HepG2 (cell line): ENCODE results near the gene MGAT2. TPM values are rescaled to one million over a fixed set of nuclear protein-coding genes. Genes with fewer than 3 reads are reported as not detected.

Source experiments
- AHDC1 ChIP-seq: sonication (generic); formaldehyde crosslinking; IDR thresholded peaks from 2 replicates; pipeline ENCODE4 v1.5.1; 2020; ENCODE audit warnings: mild to moderate bottlenecking, missing genetic modification reagents, borderline replicate concordance
- GLMP ChIP-seq: sonication (generic); formaldehyde crosslinking; IDR thresholded peaks from 2 replicates; pipeline ENCODE4 v1.9.0; 2021; ENCODE audit warnings: missing genetic modification reagents, mild to moderate bottlenecking, borderline replicate concordance
- JDP2 ChIP-seq: sonication (generic); formaldehyde crosslinking; IDR thresholded peaks from 2 replicates; pipeline ENCODE4 v1.8.1; 2022; ENCODE audit warnings: missing genetic modification reagents, borderline replicate concordance
- MXD1 ChIP-seq: sonication (generic); formaldehyde crosslinking; IDR thresholded peaks from 2 replicates; pipeline ENCODE4 v1.4.0; 2020; ENCODE audit warnings: mild to moderate bottlenecking, missing genetic modification reagents
- NFYC ChIP-seq: IDR thresholded peaks from 2 replicates; pipeline ENCODE4 v1.6.1; 2016; ENCODE audit warnings: missing genetic modification reagents, missing compliant biosample characterization
- NR2C2 ChIP-seq: sonication (generic); formaldehyde crosslinking; IDR thresholded peaks from 2 replicates; pipeline ENCODE4 v1.4.0; 2020; ENCODE audit warnings: missing genetic modification reagents, mild to moderate bottlenecking, moderate library complexity, borderline replicate concordance
- SIX4 ChIP-seq: sonication (generic); formaldehyde crosslinking; IDR thresholded peaks from 2 replicates; pipeline ENCODE4 v1.4.0; 2020; ENCODE audit warnings: missing genetic modification reagents
- SYNCRIP ChIP-seq: fragments of 200-400 bp; formaldehyde crosslinking; IDR thresholded peaks from 2 replicates; pipeline ENCODE4 v1.6.1; 2018; ENCODE audit warnings: mild to moderate bottlenecking, low read depth, low read length; ENCODE audit not compliant: insufficient read depth
- YY1 ChIP-seq: IDR thresholded peaks from 2 replicates; pipeline ENCODE4 v1.6.1; 2011; ENCODE audit warnings: low read length, low read depth, moderate library complexity, mild to moderate bottlenecking; ENCODE audit not compliant: insufficient read depth, insufficient replicate concordance
- ZBTB20 ChIP-seq: sonication (generic); formaldehyde crosslinking; IDR thresholded peaks from 2 replicates; pipeline ENCODE4 v1.8.1; 2023; ENCODE audit warnings: missing genetic modification reagents, low read depth, mild to moderate bottlenecking, borderline replicate concordance
- ZBTB37 ChIP-seq: sonication (generic); formaldehyde crosslinking; IDR thresholded peaks from 2 replicates; pipeline ENCODE4 v1.4.0; 2020; ENCODE audit warnings: mild to moderate bottlenecking, missing genetic modification reagents
- ZNF136 ChIP-seq: sonication (generic); formaldehyde crosslinking; IDR thresholded peaks from 2 replicates; pipeline ENCODE4 v1.8.1; 2022; ENCODE audit warnings: low read depth, mild to moderate bottlenecking, moderate library complexity, missing genetic modification reagents
- ZNF18 ChIP-seq: sonication (generic); formaldehyde crosslinking; IDR thresholded peaks from 2 replicates; pipeline ENCODE4 v1.8.0; 2022; ENCODE audit warnings: mild to moderate bottlenecking, missing genetic modification reagents; ENCODE audit not compliant: insufficient replicate concordance
- ZNF350 ChIP-seq: sonication (generic); formaldehyde crosslinking; IDR thresholded peaks from 2 replicates; pipeline ENCODE4 v1.4.0; 2020; ENCODE audit warnings: mild to moderate bottlenecking, low read depth, missing genetic modification reagents, borderline replicate concordance
- ZNF414 ChIP-seq: sonication (generic); formaldehyde crosslinking; IDR thresholded peaks from 2 replicates; pipeline ENCODE4 v1.5.0; 2020; ENCODE audit warnings: missing genetic modification reagents
- ZNF670 ChIP-seq: sonication (generic); formaldehyde crosslinking; IDR thresholded peaks from 2 replicates; pipeline ENCODE4 v1.8.0; 2022; ENCODE audit warnings: mild to moderate bottlenecking, missing genetic modification reagents, borderline replicate concordance
- polyA plus RNA-seq, 8 experiments: library from polyadenylated mRNA; depleted of rRNA in 3 of 8; stranded (reverse) in 7 of 8; unstranded in 1 of 8; fragments of >200 nt; fragmentation: Illumina TruSeq in 4 of 8; extraction: Trizol in 4 of 8; gene quantifications; 2 replicates each; pipeline versions ENCODE4 v1.2.1 to v1.2.3, GENCODE V29; 2011 to 2016; ENCODE audit warnings: low read depth in 4 of 8, missing spikeins in 1 of 8, mixed read lengths in 1 of 8; ENCODE audit not compliant: insufficient read depth in 1 of 8
- total RNA-seq, 5 experiments: library from RNA; depleted of rRNA; stranded (reverse); fragments of >200 nt; fragmentation: Illumina TruSeq; extraction: Trizol; gene quantifications; 2 replicates each; pipeline ENCODE4 v1.2.3, GENCODE V29; 2016; ENCODE audit warnings: low read depth in 1 of 5

The MGAT2 gene
- total and polyA plus RNA-seq, 2 of the 13 experiments (the other 11 are each of a cell fraction or from before 2014, with no cell fraction given), result 12.9 to 51.9 TPM

GRCh38 chr14:49586673-49587460, 33.7 kb upstream of the MGAT2 start (continued):
- TF ChIP-seq ZNF350 (no peak), YY1 (peak; percentile 12), ZNF18 (CRISPR knock-in tag) (no peak), ZNF414 (CRISPR knock-in tag) (no peak), ZNF670 (CRISPR knock-in tag) (no peak), AHDC1 (CRISPR knock-in tag) (0 out of 2 replicates have a peak, but pooled peaks have one; percentile 48), ZBTB37 (CRISPR knock-in tag) (0 out of 2 replicates have a peak, but pooled peaks have one; percentile 37), ZBTB20 (CRISPR knock-in tag) (no peak), MXD1 (CRISPR knock-in tag) (no peak), NR2C2 (CRISPR knock-in tag) (no peak), NFYC (CRISPR knock-in tag) (no peak), ZNF136 (CRISPR knock-in tag) (no peak; the same call in 1 of the 2 replicates), JDP2 (CRISPR knock-in tag) (no peak), GLMP (no peak), SIX4 (CRISPR knock-in tag) (no peak), SYNCRIP (no peak)
